Testis (tissue), 3 donors: ENCODE results near the gene SUSD6. TPM values are rescaled to one million over a fixed set of nuclear protein-coding genes. Genes with fewer than 3 reads are reported as not detected.

ENCODE experiments used
- DNase-seq: peaks from one replicate; pipeline ENCODE4 v3.0.0-alpha.2; 2019
- H3K27ac ChIP-seq, 2 donors: fragments of 200-600 bp; sonication (generic); one replicate each; pipeline ENCODE4 v1.5.1; 2019
- H3K27me3 ChIP-seq: fragments of 200-600 bp; sonication (generic); one replicate; pipeline ENCODE4 v1.5.1; 2019
- H3K36me3 ChIP-seq: fragments of 200-600 bp; sonication (generic); one replicate; pipeline ENCODE4 v1.5.1; 2017; ENCODE audit warnings: low read depth; ENCODE audit errors: missing control alignments
- H3K4me1 ChIP-seq: fragments of 200-600 bp; sonication (generic); one replicate; pipeline ENCODE4 v1.5.1; 2019
- H3K4me3 ChIP-seq, 2 donors: fragments of 200-600 bp; sonication (generic); one replicate each; pipeline ENCODE4 v1.5.1; 2017 to 2019
- H3K9me3 ChIP-seq: fragments of 200-600 bp; sonication (generic); one replicate; pipeline ENCODE4 v1.5.1; 2017
- CTCF ChIP-seq, 3 experiments: fragments of 450-650 bp in 2 of 3; fragments of 200-600 bp in 1 of 3; sonication (generic) in 1 of 3; IDR thresholded peaks; one replicate each; pipeline ENCODE4 v1.5.1; 2016 to 2019; ENCODE audit warnings: antibody characterized with exemption in 3 of 3, mild to moderate bottlenecking in 2 of 3, moderate library complexity in 1 of 3
- POLR2A ChIP-seq: fragments of 450-650 bp; IDR thresholded peaks from one replicate; pipeline ENCODE4 v1.6.1; 2017; ENCODE audit warnings: antibody characterized with exemption, mild to moderate bottlenecking, moderate library complexity
- WGBS, 2 donors: methylation state at CpG; one replicate each; pipeline ENCODE4 v1.1.5; 2018; 5-methylcytosine and 5-hydroxymethylcytosine counted together
- intact Hi-C: fragments of 100-400 bp; cut with DNase I; formaldehyde crosslinking; loops from one replicate; pipeline ENCODE4 v1.15.1; 2023; ENCODE audit warnings: low total_unique reads
- polyA plus RNA-seq: library from polyadenylated mRNA; stranded (reverse); fragments of 350-450 nt; fragmentation: Illumina TruSeq; extraction: RNeasy Lipid Tissue Mini Kit (QIAGEN cat#74804); gene quantifications from one replicate; pipeline ENCODE4 v1.2.3, GENCODE V29; 2014; ENCODE audit warnings: low read depth, low replicate concordance; ENCODE audit not compliant: insufficient read depth
- total RNA-seq, 2 donors: library from RNA; depleted of rRNA; stranded (reverse); fragments of >200 nt; gene quantifications; one replicate each; pipeline ENCODE4 v1.2.3, GENCODE V29; 2016

The SUSD6 gene
- total and polyA plus RNA-seq, 3 donors from 2014 or later, result 27.7 to 39.5 (median 38.7) TPM

GRCh38 chr14:69660344-69661193, 49.2 kb downstream of the SUSD6 start:
- TF ChIP-seq CTCF (IDR thresholded peaks at IDR 0.05), result no peak
- no peak for TF ChIP-seq POLR2A
- Histone ChIP-seq H3K27ac (no peak overlapping the region), H3K36me3 (no peaks in the 10 kb centered on the region), H3K4me3 (no peak overlapping the region), H3K9me3 (no peaks in the 10 kb centered on the region), H3K4me1 (peaks cover 24% of the 10 kb centered on the region), H3K27me3 (no peaks in the 10 kb centered on the region)
- 89 to 92% methylated on average over 2 of the region's 2 CpGs for WGBS, 2 donors
- intact Hi-C loops, result no loop called here
- no peak for DNase-seq

- intact Hi-C loops, result no loop called here
- no peak overlapping the region for H3K4me3 ChIP-seq
- 66 to 75% methylated on average over 1 of the region's 1 CpG for WGBS, 2 donors
- H3K27me3 ChIP-seq, result no peaks in the 10 kb centered on the region
- no peaks in the 10 kb centered on the region for H3K36me3 ChIP-seq
- peaks cover 25% of the 10 kb centered on the region for H3K4me1 ChIP-seq
- no peak for DNase-seq
- TF ChIP-seq CTCF (IDR thresholded peaks at IDR 0.05) (no peak), POLR2A (no peak)
- no peaks in the 10 kb centered on the region for H3K9me3 ChIP-seq
- no peak overlapping the region for H3K27ac ChIP-seq
Measured at GRCh38 chr14:69661194-69661537, 49.8 kb downstream of the SUSD6 start.

GRCh38 chr14:69662636-69663299, 51.4 kb downstream of the SUSD6 start:
- Histone ChIP-seq H3K4me1 (peaks cover 29% of the 10 kb centered on the region), H3K9me3 (no peaks in the 10 kb centered on the region), H3K4me3 (no peak overlapping the region), H3K36me3 (no peaks in the 10 kb centered on the region), H3K27ac (peak overlapping the region in 1 of 2 donors; percentile 39), H3K27me3 (no peaks in the 10 kb centered on the region)
- DNase-seq, result no peak
- intact Hi-C loops, result no loop called here
- TF ChIP-seq CTCF (IDR thresholded peaks at IDR 0.05), result no peak
- no peak for TF ChIP-seq POLR2A
- WGBS, 2 donors, result 90 to 100% methylated on average over 1 of the region's 1 CpG

- peak overlapping the region in 1 of 2 donors; percentile 39 for H3K27ac ChIP-seq
- no peak overlapping the region for H3K4me3 ChIP-seq
- H3K27me3 ChIP-seq, result no peaks in the 10 kb centered on the region
- TF ChIP-seq POLR2A, result no peak
- TF ChIP-seq CTCF (IDR thresholded peaks at IDR 0.05), result no peak
- H3K36me3 ChIP-seq, result no peaks in the 10 kb centered on the region
- H3K4me1 ChIP-seq, result peaks cover 24% of the 10 kb centered on the region
- 63 to 75% methylated on average over 3 of the region's 3 CpGs for WGBS, 2 donors
- no peaks in the 10 kb centered on the region for H3K9me3 ChIP-seq
- DNase-seq, result no peak
- intact Hi-C loops, result no loop called here
Measured at GRCh38 chr14:69663300-69663643, 51.9 kb downstream of the SUSD6 start.
